Non-pigmented ciliary epithelial cell (primary cell): ENCODE measurements around the gene CAMK4.

Experiments
- DNase-seq: peaks from one replicate; pipeline ENCODE4 v3.0.0-alpha.2; 2010; ENCODE audit warnings: low read depth

CAMK4 gene

DNA sequence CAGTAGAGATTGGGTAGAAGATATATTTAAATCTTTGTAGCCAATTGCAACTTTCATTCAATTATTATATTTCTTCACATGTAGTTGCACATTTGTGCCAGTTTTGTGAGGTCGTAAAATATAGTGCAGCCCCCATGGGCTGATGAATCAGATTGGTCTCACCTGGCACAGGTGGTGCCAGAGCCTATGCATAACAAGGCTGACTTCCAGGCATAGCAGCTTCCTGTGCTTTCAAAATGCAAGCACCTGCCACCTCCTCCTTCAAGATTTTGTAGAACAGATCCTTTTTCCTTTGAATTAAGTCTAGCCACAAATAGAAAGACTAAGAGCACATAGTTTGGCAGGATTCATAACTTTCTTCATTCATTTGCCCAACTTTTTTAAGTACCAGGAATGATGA lies 201.0 kb downstream of the CAMK4 start:
- no peak for DNase-seq

DNA sequence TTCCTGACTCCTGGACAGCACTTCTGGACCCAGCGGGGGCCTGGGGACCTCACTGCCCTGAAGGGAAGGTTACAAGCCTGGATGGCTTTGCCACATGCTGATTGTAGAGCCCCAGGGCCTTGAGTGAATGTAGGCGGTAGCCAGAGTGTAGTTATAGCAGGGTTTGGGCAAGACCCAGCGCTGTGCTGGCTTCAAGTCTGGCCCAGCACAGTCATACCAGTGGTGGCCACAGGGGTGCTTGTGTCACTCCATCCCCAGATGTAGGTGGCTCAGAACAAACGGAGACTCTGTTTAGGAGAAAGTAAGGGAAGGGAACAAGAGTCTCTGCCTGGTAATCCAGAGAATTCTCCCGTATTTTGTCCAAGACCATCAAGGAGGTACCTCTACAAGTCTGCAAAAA lies 203.6 kb downstream of the CAMK4 start:
- no peak for DNase-seq

DNA sequence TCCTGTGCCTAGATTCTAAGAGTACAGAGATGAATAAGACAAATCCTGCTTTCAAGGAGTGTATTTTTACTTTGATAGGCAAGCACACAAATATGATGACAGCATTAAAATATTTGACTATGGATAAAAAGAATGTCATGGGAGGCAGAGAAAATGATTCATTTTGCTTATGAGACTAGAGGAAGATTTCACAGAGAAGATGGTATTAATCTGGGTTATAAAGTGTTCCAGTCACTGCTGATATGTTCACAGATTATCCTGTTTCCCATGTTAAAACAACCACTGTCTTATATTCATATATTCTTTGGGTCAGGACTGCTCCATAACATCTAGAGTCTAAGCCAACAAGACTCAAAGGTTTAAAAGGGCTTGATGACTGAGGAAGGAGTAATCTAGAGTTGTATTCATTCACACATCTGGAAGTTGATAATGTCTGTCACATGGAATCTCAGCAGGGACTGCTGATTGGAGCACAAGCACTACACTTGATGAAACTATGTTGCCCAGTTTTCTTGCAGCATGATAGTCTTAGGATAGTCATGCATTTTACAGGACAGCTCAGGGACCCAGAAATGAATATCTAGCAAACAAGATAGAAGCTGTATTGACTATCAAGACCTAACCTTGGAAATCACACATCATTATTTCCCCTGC lies 208.8 kb downstream of the CAMK4 start:
- DNase-seq, result peak; percentile 22

DNA sequence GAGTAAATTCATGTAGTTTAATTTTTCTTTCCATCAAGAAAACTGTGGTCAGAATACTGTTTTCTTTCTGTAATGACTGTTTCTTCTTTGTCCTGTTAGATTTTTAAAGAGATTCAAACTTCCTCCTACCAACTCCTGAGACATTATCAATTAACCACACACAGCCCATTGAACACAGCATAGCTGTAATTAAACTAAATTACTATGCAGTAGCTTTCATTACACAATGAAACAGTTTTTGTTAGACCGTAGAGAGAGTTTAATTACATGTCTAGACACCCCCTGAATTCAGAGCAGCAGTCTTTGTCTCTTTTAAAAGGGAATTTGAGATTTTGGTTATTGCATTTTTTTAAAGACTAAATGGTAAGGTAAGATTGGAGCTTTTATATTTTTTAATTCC lies 210.6 kb downstream of the CAMK4 start:
- DNase-seq, result no peak

DNA sequence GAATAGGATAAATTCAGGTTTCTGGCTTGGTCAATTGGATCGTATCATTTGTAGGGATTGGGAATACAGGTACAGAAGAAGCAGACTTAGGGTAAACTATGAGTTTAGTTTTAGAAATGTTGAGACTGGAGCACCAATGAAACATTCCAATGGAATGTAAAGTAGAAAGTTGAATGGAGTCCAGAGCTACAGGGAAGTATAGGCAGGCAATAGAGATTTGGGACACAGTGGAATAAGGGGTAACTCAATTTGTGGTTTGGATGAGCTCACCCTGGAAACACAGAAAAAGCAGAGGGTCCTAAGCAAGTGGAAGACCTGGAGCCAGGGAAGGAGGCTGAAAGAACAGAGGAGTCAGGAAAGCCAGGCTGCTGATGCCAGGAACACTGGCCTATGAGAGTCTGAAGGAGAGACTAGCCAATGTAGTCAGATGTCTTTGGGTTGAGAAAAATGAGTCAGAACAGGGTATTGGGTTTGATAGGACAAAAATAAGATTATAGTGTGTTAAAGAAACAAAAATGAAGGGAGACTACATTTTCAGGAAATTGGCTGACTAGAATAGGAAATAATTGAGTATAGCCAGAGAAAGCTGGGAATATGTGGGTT lies 215.4 kb downstream of the CAMK4 start:
- DNase-seq, result no peak

DNA sequence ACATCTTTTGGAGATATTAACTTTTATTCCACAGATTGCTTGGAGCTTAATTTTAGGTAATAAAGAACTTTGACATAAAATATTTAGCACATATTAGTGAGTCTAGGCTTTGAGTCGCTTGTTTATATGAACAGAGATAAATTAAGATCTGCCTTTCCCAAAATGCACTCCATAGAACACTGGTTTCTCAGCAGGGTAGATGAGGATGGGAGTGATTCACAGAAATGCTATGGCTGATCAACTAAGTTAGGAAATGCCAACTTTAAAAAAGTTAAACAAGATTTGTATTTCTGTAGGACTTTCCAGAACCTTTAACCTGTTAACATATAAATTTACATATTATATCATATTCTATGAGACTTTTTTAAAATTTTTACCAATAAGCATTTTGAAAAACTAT lies 222.9 kb downstream of the CAMK4 start:
- no peak for DNase-seq

DNA sequence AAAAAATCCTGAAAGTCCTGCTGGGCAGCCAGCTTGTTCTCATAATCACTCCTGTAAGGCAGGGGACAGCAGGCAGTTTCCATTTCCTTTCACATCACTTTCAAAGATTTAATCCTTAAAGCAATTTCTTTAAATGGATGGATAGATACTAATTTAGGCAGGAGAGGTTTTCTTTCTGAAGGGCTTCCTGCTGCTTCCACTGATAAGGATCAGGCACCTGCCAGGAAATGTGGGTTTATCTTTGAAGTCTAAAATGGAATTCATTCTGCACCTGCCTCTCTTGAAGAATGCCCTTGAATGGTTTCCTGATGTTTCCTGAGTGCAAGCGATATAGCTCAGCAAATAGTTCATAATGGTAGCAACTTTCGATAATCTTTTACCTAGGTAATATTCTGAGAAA lies 223.6 kb downstream of the CAMK4 start:
- no peak for DNase-seq

DNA sequence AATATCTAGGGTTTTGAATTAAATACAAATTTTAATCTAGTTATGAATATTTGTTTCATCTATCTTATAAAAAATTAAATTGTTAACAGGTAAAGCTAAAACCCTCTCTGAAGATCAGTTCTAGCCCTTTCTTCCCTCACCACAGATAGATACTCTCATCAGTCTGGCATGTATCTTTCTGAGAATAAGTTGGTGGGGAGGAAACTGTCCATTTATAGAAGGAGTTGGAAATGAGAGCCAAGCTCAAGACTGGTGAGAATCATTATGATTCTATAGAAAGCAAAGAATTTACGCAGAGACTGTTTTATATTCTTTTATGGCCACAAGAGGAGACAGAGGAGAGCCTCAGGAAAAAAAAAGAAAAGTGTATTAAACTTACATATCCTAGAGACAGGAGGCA lies 229.1 kb downstream of the CAMK4 start:
- peak; percentile 34 for DNase-seq

DNA sequence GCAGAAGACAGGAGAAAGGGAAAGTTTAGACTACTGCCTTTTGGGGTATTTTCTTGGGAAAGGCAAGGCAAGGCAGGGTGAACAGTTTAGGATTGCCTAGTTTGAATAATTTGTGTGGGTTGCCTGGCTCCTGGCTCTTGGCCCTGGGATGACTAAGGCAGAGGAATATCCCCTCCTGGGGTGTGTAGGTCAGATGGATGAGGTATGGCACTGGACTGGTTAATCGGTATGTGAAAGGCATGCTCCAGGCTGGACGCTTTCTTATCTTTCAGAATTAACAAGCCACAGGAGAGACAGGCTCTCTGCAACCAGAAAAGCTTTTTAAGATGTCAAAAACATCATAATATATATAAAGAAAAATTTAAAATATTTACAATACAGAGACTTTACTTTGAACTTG lies 229.6 kb downstream of the CAMK4 start:
- DNase-seq, result peak; percentile 94

DNA sequence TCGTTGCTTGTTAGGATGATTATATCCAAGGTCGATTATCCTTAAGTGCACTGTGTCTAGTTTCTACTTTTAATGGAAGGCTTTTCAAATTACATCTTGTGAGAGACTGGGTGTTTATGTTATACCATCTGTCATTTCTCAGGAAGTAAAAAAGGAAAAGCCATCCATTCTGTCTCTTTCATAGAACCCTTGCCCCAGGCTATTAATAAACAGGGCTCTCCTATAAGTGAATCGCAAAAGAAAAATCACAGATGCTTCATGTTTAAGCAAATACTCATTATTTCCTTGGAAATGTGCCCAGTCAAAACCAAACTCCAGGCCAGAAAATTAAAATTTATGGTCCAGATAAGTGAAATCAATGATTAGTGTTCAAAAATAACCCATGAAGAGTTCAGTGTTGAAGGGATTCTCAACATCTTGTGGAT lies 230.0 kb downstream of the CAMK4 start:
- DNase-seq, result peak; percentile 31

DNA sequence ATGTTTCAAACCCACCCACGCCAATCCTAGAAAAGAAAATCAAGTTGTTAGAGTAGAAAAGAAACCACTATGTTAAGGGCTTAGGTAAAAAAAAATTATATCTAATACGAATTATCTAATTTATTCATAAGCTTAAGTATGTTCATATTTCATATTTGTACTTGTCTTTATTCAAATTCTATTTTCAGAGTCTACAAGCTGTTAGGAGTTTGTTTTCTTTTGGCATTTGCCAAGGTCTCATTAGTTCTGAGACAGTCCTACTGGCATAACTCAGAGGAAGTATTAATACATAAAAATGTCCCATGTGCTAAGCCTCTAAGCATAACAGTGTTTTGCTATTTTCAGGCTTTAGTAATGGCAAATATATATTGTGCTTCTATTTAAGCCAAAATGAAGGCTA lies 230.6 kb downstream of the CAMK4 start:
- DNase-seq, result no peak

DNA sequence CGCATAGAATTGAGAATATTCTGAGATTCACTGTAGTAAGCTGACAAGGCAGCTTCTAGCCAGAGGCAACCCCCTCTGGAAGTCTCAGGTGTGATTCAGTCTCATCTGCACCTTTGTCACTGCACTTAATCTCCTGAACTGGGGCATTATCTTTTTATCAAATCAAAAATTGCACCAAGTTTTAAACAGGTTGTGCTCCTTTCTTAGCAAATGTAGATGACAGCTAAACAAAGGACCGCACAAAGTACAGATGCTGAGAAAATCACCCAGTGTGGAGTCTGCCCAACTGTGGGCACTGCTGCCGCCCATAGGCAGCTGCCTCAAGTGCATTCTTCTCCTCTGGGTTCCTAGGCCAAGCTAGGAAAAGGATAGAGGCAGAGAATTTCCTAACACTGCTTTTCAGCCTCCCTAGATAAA lies 237.1 kb downstream of the CAMK4 start:
- no peak for DNase-seq

DNA sequence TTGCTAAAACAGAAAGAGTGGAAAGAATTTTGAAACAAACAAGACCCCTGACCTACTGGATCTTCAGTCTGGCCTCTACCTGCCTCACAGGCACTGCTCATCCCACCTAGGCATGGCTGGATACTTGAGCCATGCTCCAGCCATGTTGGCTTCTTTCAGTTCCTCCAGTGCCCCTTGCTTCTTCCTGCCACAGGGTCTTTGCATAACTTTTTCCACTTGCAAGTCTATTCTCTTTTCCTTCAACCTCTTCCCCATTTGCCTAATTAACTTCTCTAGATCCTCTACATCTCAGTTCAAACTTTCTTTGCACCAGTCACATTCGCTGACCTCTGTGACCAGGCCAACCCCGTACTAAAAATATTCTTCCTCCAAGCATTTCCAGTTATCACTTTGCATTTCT lies 237.8 kb downstream of the CAMK4 start:
- no peak for DNase-seq

DNA sequence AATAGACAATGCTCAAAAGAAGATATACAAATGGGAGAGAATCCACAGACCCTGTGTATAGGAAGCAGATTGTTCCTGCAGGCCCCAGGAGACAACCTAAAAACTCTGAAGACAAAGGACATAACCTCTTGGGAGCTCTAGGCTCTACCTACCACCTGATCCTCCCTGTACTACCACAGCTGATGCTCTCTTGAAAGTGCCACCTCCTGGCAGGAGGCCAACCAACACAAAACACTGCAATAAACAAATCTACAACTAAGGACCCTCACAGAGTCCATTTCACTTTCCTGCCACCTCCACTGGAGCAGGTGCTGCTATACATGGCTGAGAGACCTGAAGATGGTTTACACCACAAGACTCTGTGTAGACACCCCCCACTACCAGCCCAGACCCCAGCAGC lies 239.1 kb downstream of the CAMK4 start:
- no peak for DNase-seq

DNA sequence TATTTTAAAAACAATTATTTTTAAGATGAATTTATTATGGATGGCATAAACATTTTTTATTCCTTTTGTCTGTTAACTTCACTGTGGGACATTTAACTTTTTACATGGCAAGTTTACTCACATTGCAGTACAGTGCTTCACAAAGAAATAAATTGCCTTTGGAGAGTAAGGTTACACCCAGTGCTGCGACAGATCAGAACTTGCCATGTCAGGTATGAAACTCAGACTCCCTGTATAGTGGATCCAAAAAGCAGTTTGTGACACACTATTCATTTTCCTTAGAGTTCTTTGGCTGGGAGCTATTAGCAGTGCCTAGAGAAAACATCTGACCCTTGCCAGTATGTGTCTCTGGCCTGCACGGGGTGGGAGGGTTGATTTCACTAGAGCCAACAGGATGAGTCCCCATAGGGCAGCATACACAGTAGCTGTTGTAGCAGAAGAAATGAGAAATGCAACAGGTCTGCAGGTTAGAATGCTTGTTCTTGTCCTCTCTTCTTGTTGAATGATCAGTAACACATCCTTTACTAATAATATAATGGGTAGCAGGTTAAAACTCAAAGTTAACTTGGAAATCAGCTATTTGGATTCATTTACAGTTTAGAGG lies 245.2 kb downstream of the CAMK4 start:
- no peak for DNase-seq

DNA sequence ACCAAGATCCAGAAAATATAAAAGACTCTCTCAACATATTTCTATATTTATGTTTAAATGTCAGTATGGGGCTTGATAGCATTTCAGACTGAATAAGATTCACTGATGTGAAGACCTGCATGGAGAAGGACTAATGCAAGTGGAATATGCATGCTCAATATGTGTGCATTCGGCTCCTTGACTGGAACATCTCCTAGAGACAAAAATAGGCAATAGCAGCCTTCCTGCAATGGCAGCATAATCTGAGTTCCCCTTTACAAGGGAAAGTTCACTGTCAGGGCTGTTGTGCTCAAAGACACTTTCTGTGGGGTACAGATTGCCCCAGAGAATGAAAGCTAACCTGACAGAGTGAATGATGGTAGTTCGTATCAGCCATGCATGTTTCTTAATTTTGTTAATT lies 245.7 kb downstream of the CAMK4 start:
- no peak for DNase-seq

DNA sequence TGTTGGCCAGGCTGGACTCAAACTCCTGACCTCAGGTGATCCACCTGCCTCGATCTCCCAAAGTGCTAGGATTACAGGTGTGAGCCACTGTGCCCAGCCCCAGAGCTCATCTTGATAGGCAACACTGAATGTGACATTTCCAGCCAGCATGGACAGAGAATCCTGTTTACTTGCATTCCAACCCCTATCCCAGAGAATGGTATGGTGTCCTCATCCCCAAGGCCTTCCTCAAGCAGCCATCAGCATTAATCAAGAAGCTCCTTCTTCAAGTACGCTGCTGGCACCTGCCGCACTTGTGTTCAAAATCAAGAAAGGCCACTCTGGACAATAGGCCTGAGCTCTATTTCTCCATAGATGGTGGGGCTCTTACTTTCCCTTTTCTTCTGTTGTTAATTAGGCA lies 247.9 kb downstream of the CAMK4 start:
- DNase-seq, result no peak

DNA sequence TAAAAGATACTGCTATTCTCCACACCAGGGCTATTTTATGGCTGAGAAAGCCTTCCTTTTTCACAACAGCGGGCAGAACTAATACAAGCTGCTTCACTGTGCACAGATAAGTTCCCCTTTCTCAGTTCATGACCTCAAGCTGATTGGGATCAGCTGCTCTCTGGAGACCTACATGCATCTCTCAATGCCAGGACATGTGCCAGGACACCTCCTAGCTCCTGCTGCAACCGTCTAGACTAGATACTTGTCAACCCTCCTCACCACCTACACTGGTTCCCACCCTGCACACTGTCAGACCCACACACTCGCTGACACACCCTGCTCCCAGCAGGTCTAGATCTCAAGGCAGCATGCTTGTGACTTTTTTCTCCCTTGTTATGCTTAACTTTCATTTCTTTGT lies 248.4 kb downstream of the CAMK4 start:
- no peak for DNase-seq

DNA sequence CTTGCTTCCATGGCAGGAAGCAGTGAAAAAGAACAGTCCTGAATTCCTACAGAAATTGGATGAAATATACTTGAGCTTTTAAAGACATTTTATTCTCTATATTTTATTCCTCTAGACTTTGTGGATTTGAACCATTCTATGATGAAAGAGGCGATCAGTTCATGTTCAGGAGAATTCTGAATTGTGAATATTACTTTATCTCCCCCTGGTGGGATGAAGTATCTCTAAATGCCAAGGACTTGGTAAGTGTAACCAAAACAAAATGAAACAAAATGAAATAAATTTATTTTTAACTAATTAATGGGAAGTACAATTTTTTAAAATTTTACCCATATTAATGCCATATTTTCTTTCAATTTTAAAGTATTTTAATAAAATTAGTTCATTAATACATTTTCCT lies 254.1 kb downstream of the CAMK4 start:
- no peak for DNase-seq

DNA sequence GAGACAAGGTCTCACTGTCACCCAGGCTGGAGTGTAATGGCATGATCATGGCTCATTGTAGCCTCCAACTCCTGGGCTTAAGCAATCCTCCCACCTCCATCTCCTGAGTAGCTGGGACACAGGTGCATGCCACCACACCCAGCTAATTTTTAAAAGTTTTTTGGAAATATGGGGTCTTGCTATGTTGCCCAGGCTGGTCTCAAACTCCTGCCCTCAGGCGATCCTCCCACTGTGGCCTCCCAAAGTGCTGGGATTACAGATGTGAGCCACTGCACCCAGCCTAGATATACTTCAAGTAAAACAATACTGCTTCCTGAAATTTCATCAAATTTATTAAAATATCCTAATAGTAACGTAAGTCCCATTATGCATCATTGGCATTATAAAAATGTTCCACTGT lies 254.7 kb downstream of the CAMK4 start:
- no peak for DNase-seq

DNA sequence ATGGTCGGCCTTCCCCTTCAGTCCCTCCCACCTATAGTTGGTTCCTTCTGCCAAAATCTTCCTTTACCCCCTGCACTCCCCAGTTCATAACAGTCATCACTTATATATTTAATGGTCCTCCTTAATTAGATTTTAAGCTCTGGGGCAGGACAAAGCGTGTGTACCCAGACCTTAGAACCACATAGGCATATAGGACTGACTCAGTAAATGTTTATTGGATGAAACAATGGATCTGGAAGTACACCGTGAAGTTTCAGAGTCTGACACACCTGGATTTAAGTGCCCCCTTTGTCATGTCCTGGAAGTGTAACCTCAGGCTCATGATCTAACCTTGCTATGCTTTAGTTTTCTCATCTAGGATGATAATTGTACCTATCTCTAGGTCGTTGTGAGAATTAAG lies 256.2 kb downstream of the CAMK4 start:
- no peak for DNase-seq

DNA sequence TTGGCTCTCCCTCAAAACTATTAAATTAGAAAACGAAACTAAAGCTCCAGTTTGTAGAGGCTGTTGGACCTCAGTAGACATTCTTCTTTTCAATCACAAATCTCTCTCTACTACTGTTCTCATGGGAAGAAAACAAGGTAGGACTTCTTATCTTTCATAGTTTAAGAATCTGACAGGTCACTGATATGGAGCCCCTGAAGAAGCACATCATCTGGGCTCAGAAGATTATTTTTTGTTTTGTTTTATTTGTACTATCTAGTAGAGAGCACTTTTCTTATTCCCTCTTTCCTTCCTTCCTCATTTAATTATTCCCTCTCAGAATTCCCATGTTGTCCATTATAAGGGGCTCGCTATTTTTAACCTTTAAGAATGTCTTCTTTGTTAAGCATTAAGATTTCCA lies 261.9 kb downstream of the CAMK4 start:
- DNase-seq, result no peak

DNA sequence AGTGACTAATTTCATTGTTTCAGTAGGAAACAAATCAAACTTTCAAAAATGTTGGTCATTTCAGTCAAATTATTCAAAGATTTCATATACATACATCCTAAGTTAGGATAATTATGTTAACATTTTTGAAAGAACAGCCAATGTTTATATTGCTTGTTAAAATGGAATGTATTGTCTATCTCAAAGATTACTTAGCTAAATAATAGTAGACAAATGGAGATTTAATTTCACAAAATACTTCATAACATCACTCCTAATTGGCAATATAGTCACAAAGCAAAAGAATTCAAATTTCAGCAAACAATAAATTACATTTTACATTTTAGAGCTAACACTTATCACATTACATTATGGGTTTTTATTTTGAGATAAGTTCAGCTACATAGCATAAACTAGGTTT lies 262.7 kb downstream of the CAMK4 start:
- no peak for DNase-seq

DNA sequence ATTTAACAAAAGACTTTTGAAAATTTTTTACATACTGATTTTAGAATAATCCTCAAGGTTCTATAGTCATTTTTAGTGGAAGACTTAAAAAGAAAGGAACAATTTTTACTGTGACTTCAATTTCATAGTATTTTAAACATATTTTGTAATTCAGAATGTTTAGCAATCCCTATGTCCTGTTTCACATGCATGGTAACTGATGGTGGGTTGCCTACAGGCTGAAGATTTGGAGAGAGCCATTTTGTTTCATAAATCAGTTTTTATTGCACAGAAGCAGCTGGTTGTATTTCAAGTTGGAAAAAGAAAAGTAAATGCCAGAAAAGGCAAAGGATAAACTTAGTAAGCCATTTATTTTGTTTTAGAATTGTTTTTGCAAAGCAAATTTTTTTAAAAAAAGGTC lies 264.2 kb downstream of the CAMK4 start:
- no peak for DNase-seq
